Activated T-cell treated with anti-CD3 and anti-CD28 coated beads for 4 hours (primary cell): ENCODE results near the gene EMID1.

Experiments
- DNase-seq: peaks from one replicate; pipeline ENCODE4 v3.0.0-alpha.2; 2020

Gene EMID1

DNA sequence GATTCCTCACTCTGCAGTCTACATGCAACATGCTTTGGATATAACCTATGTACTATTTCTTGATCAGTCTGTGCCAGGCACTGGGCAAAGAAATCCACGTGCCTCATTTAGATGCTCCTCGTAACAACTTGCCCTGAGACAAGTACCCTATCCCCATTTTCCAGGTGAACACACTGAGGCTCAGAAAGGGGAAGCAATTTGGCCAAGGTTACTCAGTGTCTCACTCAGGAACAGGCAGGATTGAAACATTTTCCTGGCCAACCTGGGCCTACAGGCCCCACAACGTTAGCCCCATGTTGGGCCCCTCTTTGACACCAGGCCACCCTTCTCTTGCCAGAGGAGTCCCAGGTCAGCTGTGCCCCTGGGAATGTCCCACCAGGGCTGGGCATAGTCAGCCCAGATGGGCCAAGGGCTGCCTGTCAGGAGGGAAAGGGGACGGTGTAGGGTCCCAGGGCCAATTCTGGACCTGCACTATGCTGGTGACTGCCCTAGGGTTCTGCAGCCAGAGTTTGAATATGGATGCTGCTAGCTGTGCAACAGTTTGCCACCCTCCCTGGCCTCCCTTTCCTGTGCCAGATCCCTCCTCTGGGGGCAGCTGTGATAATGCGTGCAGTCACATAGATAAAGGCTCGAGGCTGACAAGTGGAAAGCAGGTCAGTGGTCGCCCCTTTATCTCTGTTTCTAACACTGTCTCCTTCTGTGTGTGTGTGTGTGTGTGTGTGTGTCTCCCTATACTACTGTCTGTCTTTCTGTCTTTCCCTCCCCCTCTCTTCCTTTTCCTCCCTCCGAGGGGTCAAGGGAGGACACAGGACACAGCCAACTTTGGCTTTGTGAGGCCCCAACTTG is 10.4 kb upstream of the EMID1 start:
- DNase-seq, result no peak

DNA sequence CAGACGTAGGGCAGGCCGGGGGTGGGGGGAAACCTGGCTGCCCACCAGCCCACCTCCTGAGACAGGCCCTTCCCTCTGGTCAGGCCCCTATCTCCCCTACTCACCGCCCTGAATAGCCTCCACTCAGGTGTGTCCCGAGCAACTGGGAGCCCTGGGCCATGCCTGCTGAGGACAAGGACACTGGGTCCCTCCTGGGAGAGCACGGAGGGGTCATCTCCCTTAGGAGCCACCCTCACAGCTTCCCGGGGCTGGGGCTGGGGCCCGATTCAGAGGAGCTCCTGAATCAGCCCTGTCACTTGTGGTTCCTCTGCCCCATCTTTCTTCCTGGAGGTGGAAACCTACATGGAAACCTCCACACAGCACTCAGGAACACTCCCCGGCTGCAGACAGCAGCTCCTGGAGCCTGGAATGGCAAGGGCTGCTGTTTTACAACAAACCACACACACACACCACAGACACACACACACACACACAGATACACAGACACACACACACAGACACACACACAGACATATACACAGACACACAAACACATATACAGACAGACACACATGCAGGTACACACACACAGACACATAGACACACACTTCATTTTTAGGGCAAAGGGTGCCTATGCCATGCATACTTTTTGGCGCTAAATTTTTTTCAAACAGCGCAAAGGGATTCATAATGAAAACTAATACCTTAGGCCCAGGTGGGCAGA is 9.6 kb upstream of the EMID1 start:
- DNase-seq, result no peak

DNA sequence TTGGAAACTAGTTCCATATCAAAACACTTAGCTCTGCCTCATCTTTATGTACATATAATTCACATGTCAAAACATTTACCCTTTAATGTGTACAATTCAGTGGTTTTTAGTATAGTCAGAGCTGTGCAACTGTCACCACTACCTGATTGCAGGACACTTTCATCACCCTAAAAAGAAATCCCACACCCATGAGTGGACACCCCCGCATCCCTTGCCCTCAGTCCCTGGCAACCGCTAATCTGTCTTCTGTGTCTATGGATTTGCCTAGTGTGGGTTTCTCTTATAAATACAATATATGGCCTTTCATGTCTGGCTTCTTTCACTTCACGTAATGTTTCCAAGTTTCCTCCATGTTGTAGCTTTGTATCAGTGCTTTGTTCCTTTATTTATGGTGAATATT is 8.6 kb upstream of the EMID1 start:
- DNase-seq, result no peak

DNA sequence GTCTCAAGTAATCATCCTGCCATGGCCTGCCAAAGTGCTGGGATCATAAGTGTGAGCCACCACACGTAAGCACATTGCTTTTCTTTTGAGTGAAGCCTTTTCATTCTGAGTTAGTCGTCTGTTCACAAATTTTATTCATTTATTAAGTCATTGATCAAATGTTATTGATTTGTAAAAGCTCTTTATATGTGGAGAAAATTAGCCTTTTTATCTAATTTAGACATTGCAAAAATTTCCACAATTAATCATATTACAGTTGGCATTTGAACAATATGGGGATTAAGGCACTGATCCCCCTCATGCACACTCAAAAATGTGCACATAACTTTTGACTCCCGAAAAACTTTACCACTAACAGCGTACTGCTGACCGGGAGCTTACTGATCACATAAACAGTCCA is 7.5 kb upstream of the EMID1 start:
- DNase-seq, result no peak

DNA sequence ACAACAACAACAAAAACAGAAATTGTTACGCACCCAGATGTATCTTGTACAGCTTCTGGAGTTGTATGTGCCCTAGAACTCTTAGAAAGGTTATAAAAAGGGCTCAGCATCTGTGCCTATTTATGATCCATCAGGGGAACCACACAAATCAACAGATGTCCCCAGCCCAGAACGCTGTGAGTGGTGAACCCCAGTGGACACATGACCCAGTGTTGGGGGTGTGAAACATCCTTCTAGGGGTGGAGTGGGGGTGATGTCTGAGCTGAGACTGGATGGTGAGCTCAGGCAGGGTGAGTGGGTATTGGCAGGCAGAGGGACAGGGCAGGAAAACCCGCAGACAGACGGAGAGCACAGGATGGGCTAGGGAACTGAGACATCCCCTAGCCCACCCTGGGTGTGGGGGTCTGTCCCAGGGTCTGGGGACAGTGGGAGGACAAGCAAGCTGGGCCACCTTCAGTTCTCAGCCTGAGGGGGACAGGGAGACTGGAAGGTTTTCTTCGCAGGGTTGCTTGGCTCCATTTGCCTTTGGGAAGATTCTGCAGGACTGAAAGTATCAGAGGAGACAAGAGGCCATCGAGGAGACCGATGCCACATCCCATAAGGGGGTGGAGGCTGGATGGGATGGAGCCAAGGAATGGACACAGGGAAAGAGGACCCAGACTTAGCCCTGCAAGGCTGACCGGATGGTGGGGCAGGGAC is 5.8 kb upstream of the EMID1 start:
- no peak for DNase-seq

DNA sequence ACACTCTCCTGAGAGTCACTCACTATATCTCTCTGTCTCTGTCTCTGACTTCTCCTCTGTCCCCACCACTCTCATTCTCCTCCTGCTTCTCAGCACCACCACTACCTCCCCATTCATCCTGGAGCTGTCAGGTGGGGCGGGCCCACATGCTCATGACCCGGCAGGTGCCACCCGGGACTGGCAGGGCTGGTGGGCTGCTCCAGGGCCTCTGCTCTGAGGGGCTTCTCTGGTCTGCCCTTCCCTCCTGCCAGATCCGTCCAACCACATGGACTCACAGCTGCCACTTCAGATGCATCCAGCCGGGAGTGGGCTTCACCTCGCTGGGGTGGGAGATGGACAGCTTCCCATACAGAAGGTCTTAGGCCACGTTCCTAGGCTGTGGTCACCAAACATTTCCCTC is 4.8 kb upstream of the EMID1 start:
- no peak for DNase-seq

DNA sequence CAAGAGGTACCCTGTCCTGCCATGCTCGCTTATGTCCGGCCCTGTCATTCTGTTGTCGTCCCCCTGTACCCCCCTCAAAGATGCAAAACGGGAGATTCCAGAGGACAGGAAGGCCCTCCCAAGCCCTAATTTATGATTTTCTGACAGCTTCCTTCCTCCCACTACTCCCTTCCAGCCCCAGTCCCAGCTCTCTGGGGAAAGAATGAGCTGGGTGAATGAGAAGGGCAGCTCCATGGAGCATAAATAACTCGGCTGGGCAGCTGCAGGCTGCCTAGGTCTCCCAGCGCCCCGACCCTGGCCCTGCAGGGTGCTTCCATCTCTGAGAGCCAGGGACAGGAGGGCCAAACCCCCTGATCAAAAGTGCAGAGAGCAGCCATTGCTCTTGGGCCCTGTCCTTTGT is 3.9 kb upstream of the EMID1 start:
- no peak for DNase-seq

DNA sequence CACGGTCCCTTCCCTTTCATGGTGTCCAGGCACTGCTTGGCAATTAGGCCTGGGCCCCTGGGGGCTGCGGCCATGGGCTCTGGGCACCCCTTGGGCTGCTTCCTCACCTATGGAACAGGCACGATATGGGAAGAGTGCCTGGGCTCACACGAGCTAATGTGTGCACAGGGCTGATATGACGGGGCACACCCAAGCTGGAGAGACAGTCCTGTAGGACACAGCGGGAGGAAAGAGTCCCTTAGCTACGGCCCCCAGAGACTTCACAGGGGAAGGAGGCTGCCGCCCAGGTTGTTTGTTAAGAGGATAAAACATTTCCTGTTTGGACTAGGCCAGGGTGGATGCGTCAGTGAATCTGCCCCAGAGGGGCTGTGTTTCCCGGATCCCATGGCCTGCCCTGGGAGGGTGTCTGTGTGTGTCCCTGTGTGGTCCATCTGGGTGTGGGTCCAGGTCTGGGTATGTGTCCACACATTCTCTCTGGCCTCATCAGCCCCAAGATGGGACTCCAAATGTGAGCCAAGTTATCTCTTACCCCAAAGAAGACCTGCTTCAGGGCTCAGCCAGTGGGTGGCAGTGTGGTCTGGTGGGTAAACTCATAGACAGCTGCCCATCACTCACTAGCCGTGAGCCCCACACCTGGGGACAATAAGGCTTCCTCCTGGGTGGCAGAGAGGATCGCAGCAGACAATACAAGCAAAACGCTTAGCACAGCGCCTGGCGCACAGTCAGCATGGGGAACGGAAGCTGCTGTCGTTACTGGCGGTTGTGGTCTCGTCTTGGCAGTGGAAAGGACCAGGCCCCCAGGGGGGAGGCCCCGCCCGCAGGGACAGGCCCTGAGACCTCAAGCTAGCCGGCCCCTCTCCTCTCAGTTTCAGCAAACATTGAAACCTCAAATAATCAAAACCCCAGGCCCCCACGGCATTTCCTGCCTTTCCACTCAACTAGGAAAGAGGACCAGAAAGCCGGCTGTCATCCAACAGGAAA is 3.2 kb upstream of the EMID1 start:
- peak; percentile 14 for DNase-seq

DNA sequence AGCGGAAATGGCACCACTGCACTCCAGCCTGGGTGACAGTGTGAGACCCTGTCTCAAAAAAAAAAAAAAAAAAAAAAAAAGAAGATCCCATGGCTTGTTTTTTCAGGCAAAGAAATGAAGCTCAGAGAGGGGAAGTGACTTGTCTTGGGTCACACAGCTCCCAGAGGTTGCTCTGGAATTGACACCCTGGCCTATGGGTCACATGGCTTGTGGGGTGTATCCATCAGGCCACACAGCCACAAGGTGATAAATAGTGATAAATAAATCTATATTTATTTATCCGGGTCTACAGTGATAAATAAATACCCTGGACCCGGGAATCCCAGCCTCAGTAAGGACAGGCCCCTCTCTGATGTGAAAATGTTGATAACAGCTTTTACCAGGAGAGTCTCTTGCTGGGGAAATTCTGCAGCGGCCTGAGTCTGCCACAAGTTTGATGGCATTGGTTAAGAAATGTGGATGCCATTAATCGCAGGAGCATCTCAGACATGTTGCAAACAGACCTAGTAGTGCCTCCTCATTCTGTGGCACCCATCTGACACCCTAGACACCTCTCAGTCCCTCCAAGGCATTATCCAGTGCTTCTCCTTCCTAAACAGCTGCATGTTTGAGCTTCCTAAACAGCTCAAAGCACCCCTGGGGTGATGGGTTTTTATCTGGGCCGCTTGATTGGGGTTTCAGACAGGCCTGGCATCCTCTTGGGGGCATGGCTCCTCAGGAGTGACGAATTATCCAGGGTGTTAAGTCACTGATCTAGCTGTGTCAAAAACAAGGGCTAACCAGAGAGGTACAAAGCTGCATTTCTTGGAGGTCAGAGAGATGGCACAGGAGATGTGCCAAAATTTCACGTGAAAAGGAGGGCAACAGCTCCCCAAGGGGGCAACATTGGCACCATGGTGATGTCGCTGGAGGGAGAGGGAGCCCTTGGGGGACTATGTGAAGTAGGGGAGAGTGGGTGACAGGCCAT is 1.9 kb upstream of the EMID1 start:
- no peak for DNase-seq

DNA sequence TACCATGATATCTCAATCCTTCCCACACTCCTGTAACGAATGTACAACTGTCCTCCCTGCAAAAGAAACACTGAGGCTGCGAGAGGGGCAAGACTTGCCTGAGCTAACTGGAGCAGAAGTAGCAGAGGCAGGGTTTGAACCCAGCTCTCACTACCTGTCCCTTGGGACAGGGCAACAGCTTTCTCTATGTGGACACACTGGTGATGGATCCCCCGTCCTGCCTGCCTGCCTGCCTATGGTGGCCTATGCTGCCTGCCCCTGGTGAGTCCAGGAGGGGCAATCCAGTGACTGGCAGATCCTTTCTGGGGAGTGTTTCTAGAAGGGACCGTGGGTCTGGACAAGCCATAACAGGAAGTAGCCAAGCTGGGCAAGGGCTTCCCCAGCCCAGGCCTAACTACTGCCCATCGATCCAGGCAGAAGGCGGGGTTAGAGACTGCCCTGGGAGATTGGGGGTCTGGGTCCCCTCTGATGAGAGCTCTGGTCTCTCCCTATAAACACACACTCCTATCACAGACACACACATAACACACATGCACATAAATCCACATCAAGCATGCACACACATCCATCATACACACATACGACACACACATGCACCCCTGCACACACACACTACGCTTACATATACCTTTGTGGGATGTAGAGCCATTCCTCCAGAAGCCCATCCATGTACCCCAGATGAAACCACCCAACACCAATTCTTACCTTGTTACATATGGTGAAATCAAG is 1.1 kb upstream of the EMID1 start:
- no peak for DNase-seq

DNA sequence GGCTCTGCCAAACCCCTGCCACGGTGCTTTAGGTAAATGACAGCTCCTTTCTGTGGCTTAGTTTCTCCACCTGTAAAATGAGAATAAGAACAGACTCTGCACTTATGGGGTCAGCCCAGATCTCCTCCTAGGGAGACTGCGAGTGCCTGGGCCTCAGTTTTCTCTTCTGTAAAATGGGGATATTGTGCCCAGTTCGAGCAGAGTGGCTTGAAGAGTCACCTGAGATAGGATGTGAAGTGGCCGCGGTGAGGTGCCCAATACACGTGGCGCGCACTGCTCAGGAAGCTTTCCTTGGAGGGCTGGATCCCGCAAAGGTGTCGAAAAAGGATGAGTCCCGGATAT is 473 bp upstream of the EMID1 start:
- no peak for DNase-seq

DNA sequence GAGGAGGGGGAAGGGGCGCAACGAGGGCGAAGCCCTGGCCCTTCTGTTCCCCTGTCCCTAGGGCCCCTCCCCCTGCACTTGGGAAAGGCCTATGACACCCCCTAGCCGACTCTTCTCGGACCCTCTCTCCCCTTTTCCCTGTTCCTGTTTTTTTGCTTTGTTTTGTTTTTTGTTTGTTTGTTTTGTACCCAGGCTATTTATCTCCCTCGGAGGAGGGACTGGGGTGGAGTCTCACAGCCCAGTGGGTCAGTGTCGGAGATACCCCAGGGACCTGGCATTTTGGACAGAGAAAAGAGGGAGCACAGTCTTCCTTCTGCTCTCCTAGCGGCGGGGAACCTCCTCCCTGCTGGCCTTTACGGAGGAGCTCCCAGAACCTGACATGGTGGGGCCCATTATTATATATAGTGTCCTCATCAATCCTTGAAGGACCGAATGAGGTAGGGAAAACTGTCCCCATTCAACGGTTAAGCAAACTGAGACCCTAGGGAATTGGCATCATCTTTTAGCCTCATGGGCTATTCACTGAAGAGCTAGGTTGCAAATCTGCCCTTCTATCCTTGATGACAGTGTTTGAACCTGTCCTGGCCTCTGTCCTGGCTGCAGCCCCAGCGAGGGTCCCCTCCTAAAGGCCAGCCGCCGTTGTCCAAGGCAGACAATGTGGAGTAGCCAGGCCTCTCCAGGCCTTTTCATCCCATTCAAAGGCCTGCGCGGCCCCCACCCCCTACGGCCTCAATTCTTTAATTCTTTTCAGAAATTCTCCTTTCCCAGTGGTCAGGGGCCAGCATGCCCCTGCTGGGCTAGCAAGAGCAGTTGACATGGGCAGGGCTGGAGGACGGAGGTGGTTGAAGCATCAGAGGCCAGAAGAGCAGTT is 911 bp downstream of the EMID1 start:
- no peak for DNase-seq

DNA sequence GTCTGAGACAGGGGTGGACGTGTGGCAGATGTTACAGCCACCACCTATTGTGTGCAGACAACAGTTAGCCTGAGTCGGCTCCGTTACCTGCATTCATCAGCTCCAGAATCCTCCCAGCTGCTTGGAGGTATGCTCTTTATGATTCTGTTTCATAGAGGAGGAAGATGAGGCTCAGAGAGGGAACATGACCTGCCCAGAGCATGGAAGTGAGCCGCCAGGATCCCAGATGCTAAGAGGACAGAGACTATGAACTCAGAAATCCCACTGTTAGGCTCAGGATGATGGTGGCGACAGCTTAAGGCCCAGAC is 1.5 kb downstream of the EMID1 start:
- no peak for DNase-seq

DNA sequence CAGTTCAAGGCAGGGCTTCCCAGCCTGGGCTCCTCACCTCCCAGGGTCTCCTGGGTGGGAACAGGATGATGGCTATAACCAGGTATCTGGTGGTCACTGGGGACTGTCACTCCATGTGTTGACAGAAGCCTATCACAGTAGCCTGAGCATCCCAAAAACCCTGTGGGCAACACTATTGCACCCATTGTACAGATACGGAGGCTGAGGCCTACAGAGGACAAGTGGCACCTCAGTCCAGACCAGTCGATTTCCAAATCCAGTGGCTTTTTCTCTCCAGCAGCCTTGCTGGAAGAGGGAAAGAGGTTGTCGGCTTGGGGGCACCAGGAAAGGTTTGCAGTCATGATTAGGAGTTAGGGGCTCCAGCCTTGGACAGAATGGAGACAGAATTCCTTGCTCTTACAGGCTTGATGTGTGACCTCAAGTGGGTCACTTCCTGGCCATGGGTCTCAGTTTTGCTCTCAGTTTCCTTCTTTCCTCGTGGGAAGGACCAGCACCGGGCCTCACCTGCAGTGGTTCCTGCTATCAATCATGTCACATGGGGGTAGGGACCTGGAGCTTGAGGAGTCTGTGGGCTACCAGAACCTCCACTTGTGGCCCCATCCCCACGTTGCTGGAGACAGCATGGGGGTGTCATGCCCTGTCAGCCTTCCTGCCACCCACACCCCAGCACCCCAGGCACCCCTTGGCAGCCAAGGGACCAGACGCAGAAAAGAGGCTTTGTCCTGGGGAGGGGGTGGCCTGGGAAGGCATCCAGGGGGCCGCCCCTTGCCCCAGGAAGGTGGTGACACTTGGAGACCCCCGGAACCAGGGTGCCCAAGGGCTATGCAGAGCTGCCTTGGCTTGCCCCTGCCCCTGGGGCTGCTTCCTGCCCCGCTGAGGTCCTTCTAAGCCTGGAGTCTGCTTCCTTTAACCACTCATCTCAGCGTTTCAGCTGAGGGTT is 2.1 kb downstream of the EMID1 start:
- no peak for DNase-seq

DNA sequence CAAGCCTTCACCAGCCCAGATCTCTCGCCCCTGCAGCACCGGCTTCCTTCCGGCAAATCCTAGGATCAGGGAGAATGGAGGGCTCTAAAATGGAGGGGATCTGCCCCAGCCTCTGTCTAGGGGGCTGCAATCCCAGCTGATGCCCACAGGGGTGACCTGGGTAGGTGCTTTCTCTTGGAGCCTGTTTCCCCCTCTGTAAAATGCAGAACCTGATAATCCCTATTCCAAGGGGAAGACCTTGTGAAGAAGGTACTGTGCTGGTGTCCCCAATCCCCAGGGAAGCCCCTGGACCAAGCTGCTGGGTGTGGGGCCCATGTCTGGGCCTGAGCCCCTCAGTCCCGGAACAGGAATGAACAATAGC is 2.8 kb downstream of the EMID1 start:
- DNase-seq, result no peak

DNA sequence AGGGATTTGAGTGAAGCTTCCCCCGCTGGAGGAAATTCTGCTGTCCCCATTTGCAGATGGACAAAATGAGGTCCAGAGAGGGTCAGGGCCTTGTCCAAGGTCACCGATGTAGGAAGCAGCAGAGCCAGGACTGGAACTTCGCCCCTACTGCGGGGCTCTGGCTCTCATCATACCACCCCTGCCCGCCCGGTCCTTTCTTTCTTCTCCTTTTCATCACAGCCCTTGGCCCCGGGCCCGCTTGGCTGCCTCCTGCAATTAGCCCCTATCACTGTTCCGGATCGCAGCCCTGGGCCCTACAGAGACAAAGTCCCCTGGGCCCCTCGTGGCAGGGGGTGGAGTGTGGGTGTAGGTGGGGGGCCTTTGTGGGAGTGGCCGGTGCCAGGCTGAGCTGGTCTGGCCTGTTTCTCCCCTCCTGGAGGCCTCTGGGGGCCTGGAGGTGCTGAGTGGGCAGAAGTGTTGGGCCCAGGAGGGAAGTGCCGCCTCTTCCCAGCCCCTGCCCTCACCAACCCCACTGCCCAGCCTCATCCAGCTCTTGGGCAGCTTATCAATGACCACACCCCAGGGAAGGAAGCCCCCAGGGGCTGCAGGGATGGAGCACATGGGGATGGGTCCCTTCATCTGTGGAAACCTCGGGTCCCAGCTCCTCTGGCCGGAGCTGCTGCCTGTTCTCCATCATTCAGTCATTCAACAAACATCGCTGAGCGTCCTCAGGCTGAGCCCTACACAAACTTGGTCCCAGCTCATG is 3.4 kb downstream of the EMID1 start:
- DNase-seq, result no peak

DNA sequence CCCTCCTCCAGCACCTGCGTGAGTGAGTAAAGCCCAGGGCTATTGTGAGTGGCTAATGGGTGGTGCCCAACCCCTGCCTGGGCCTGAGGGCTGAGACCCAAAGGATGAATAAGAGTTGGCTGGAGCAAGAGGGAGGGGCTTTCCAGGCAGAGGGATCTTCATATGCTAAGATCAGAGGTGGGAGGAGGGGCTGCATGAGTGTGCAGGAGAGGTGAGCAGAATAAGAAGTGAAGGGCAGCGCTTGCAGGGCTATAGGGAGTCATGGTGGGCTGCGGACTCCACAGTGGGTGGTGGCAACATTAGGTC is 3.9 kb downstream of the EMID1 start:
- no peak for DNase-seq

DNA sequence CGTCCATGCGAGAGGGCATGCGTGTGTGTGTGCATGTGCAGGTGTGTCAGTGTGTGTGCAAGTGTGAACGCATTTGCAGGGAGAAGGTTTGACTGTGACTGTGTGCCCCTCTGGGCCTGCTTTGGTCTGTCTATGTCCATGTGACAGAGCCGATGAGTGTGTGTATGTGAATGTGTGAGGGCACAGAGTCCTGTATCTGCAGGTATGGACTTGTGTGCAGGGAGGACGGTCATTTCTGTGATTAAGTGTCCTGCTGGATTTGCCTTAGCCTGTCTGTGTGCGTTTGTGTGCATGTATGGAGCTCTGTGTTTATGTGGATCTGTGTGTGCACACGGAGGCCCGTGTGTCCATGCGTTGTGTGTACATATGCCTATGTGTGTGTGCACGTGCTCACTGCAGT is 5.4 kb downstream of the EMID1 start:
- DNase-seq, result no peak
